Peyer's patch (tissue), 4 donors: ENCODE data around the gene GATAD2B. TPM values are rescaled to one million over a fixed set of nuclear protein-coding genes. Genes with fewer than 3 reads are reported as not detected.
A peak's percentile ranks its signal among the peaks of the same experiment; 100 is the strongest.

ENCODE experiments used
- DNase-seq, 3 donors: peaks; one replicate each; pipeline ENCODE4 v3.0.0-alpha.2; 2017 to 2019
- H3K27ac ChIP-seq, 4 donors: fragments of 200-600 bp; sonication (generic); one replicate each; pipeline ENCODE4 v1.5.1; 2016 to 2019
- H3K27me3 ChIP-seq, 2 donors: fragments of 200-600 bp; sonication (generic); one replicate each; pipeline ENCODE4 v1.5.1; 2019
- H3K36me3 ChIP-seq, 3 donors: fragments of 200-600 bp; sonication (generic); one replicate each; pipeline ENCODE4 v1.5.1; 2016 to 2019
- H3K4me1 ChIP-seq, 4 donors: fragments of 200-600 bp; sonication (generic); one replicate each; pipeline ENCODE4 v1.5.1; 2016 to 2019
- H3K4me3 ChIP-seq, 4 donors: fragments of 200-600 bp; sonication (generic); 1 replicate in 3 of 4; 2 replicates in 1 of 4; pipeline ENCODE4 v1.5.1; 2016 to 2019; ENCODE audit warnings: mild to moderate bottlenecking in 1 of 4
- H3K9me3 ChIP-seq, 4 donors: fragments of 200-600 bp; sonication (generic); one replicate each; pipeline ENCODE4 v1.5.1; 2016 to 2019; ENCODE audit warnings: mild to moderate bottlenecking in 1 of 4
- CTCF ChIP-seq, 6 experiments: fragments of 450-650 bp in 4 of 6; fragments of 200-600 bp in 2 of 6; sonication (generic) in 1 of 6; IDR thresholded peaks; one replicate each; pipeline ENCODE4 v1.5.1; 2017 to 2019; ENCODE audit warnings: antibody characterized with exemption in 6 of 6, mild to moderate bottlenecking in 3 of 6, moderate library complexity in 1 of 6
- POLR2A ChIP-seq, 2 donors: fragments of 450-650 bp; IDR thresholded peaks; one replicate each; pipeline ENCODE4 v1.5.1; 2017; ENCODE audit warnings: antibody characterized with exemption in 2 of 2, mild to moderate bottlenecking in 2 of 2, moderate library complexity in 2 of 2
- total RNA-seq, 4 donors: library from RNA; depleted of rRNA; stranded (reverse); fragments of >200 nt; gene quantifications; one replicate each; pipeline ENCODE4 v1.1.0, GENCODE V29; 2016

Gene GATAD2B
- total RNA-seq, 4 donors from 2014 or later, result 22.3 to 65.2 (median 24.7) TPM

- Histone ChIP-seq H3K4me3 (peak overlapping the region in 1 of 4 donors; percentile 91), H3K27me3 (no peaks in the 10 kb centered on the region), H3K9me3 (no peaks in the 10 kb centered on the region), H3K27ac (peak overlapping the region in 1 of 4 donors; percentile 90), H3K4me1 (peaks cover 3 to 22% (median 11%) of the 10 kb centered on the region in 4 donors), H3K36me3 (peaks cover 0 to 12% (median 0%) of the 10 kb centered on the region in 3 donors)
- TF ChIP-seq POLR2A (IDR thresholded peaks at IDR 0.05) (no peak), CTCF (IDR thresholded peaks at IDR 0.05) (no peak)
- no peak for DNase-seq
Observed at GRCh38 chr1:153776845-153777370, 145.9 kb downstream of the GATAD2B start.

GRCh38 chr1:153776352-153776751, 146.4 kb downstream of the GATAD2B start:
- peaks cover 0 to 18% (median 0%) of the 10 kb centered on the region in 3 donors for H3K36me3 ChIP-seq
- DNase-seq, result no peak
- H3K27me3 ChIP-seq, result no peaks in the 10 kb centered on the region
- H3K27ac ChIP-seq, result peak overlapping the region; percentile 75 to 90 (median 88)
- peak overlapping the region; percentile 70 to 91 (median 80) for H3K4me3 ChIP-seq
- H3K4me1 ChIP-seq, result peaks cover 3 to 22% (median 11%) of the 10 kb centered on the region in 4 donors
- no peak for TF ChIP-seq CTCF (IDR thresholded peaks at IDR 0.05)
- no peak for TF ChIP-seq POLR2A (IDR thresholded peaks at IDR 0.05)
- H3K9me3 ChIP-seq, result no peaks in the 10 kb centered on the region

GRCh38 chr1:153775458-153776327, 147.1 kb downstream of the GATAD2B start:
- no peaks in the 10 kb centered on the region for H3K27me3 ChIP-seq
- peak overlapping the region; percentile 70 to 91 (median 80) for H3K4me3 ChIP-seq
- peaks cover 0 to 23% (median 0%) of the 10 kb centered on the region in 3 donors for H3K36me3 ChIP-seq
- H3K27ac ChIP-seq, result peak overlapping the region; percentile 75 to 90 (median 88)
- TF ChIP-seq CTCF (IDR thresholded peaks at IDR 0.05) (peak in 3 of 6 experiments; percentile 10 to 22 (median 19)), POLR2A (IDR thresholded peaks at IDR 0.05) (no peak)
- peak; percentile 80 to 89 (median 81) for DNase-seq
- peaks cover 3 to 22% (median 11%) of the 10 kb centered on the region in 4 donors for H3K4me1 ChIP-seq
- H3K9me3 ChIP-seq, result no peaks in the 10 kb centered on the region

GRCh38 chr1:153774780-153775457, 147.9 kb downstream of the GATAD2B start, which contains the start of gene SLC27A3:
Gene SLC27A3, plus strand, starts transcription at chr1:153775407. Its CDS starts 91 bp downstream, at chr1:153775498.
- TF ChIP-seq CTCF (IDR thresholded peaks at IDR 0.05) (no peak), POLR2A (IDR thresholded peaks at IDR 0.05) (peak in 1 of 2 donors; percentile 20)

GRCh38 chr1:153774026-153774595, 148.7 kb downstream of the GATAD2B start:
- no peak overlapping the region for H3K4me3 ChIP-seq
- H3K27ac ChIP-seq, result peak overlapping the region; percentile 16 to 89 (median 80)
- H3K27me3 ChIP-seq, result no peaks in the 10 kb centered on the region
- DNase-seq, result no peak
- TF ChIP-seq POLR2A (IDR thresholded peaks at IDR 0.05) (no peak), CTCF (IDR thresholded peaks at IDR 0.05) (no peak)
- peaks cover 3 to 23% (median 11%) of the 10 kb centered on the region in 4 donors for H3K4me1 ChIP-seq
- no peaks in the 10 kb centered on the region for H3K9me3 ChIP-seq
- peaks cover 0 to 35% (median 0%) of the 10 kb centered on the region in 3 donors for H3K36me3 ChIP-seq

More at GRCh38 chr1:153774780-153775457, 147.9 kb downstream of the GATAD2B start, which contains the start of gene SLC27A3:
- peaks cover 3 to 22% (median 11%) of the 10 kb centered on the region in 4 donors for H3K4me1 ChIP-seq
- no peaks in the 10 kb centered on the region for H3K27me3 ChIP-seq
- DNase-seq, result peak in 1 of 3 donors; percentile 82
- no peaks in the 10 kb centered on the region for H3K9me3 ChIP-seq
- peak within 1 kb of the TSS; percentile 75 to 90 (median 88) for H3K27ac ChIP-seq
- H3K4me3 ChIP-seq, result peak within 1 kb of the TSS; percentile 70 to 91 (median 80)
- peaks cover 0 to 28% (median 0%) of the 10 kb centered on the region in 3 donors for H3K36me3 ChIP-seq
